Measurements from ENCODE around the gene OR14I1. TPM values are rescaled to one million over a fixed set of nuclear protein-coding genes. Genes with fewer than 3 reads are reported as not detected.

The OR14I1 gene
- total RNA-seq, 1 donor: not detected

- Histone ChIP-seq H4K20me1 (ENCODE audit: insufficient read depth, low read length) (no peaks in the 10 kb centered on the region), H3K27me3 (ENCODE audit: insufficient read depth, low read length) (no peaks in the 10 kb centered on the region), H3K9me3 (ENCODE audit: low read depth, low read length) (peaks cover 5% of the 10 kb centered on the region), H3K4me2 (ENCODE audit: insufficient read depth, low read length) (no peak overlapping the region), H3K79me2 (ENCODE audit: insufficient read depth, low read length) (no peaks in the 10 kb centered on the region), H3K4me3 (ENCODE audit: insufficient read depth, low read length) (no peak overlapping the region), H2AFZ (ENCODE audit: low read length) (no peak overlapping the region), H3K4me1 (ENCODE audit: insufficient read depth, low read length) (no peaks in the 10 kb centered on the region), H3K36me3 (ENCODE audit: insufficient read depth, low read length) (no peaks in the 10 kb centered on the region), H3K27ac (ENCODE audit: low read depth, low read length) (no peak overlapping the region)
- TF ChIP-seq CTCF (IDR thresholded peaks at IDR 0.05; ENCODE audit: extremely low read depth, low read depth, low read length): no peak
- DNase-seq (ENCODE audit: insufficient read length, low spot score, missing footprints): no peak
Measured at GRCh38 chr1:248691567-248692155, 10.9 kb downstream of the OR14I1 start.

DNA sequence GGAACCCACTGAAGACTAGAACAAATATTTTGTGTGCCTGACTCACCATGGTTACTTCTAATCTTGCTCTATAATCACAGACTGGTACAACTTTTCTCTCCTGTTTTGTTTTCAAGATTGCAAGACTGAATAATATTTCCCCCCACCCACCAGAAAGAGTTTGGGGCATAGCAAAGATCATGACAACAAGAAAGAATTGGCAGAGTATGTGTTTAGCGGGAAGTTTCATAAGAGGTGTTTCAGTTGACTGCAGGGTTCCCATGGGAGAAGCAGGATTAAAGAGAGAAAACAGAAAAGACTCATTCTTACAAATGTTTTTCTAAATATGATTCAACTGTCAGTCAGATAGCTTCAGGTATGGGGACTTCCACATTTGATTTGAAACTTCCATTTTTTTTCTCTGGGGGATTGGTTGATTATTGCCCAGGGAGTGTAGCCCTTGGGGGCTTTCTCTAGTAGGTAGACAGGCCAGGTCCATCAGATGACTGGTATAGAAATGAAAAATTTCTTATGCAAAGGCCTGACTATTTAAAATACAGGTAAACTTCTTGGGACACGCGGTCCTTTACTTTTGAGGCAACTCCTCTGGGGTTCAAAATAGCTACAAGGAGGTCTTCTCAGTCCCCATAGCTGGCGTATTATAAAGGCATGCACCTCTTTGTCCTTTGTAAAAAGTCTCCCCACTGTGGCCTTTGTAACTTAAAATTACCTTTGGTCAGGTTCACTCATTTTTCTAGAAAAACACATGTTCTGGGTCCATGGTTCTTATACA is 13.9 kb downstream of the OR14I1 start:
- Histone ChIP-seq H2AFZ (ENCODE audit: low read length) (no peak overlapping the region), H4K20me1 (ENCODE audit: insufficient read depth, low read length) (no peaks in the 10 kb centered on the region), H3K4me3 (ENCODE audit: insufficient read depth, low read length) (no peak overlapping the region), H3K9me3 (ENCODE audit: low read depth, low read length) (peaks cover 5% of the 10 kb centered on the region), H3K36me3 (ENCODE audit: insufficient read depth, low read length) (no peaks in the 10 kb centered on the region), H3K4me1 (ENCODE audit: insufficient read depth, low read length) (no peaks in the 10 kb centered on the region), H3K27me3 (ENCODE audit: insufficient read depth, low read length) (no peaks in the 10 kb centered on the region), H3K4me2 (ENCODE audit: insufficient read depth, low read length) (no peak overlapping the region), H3K27ac (ENCODE audit: low read depth, low read length) (no peak overlapping the region), H3K79me2 (ENCODE audit: insufficient read depth, low read length) (no peaks in the 10 kb centered on the region)
- no peak for TF ChIP-seq CTCF (IDR thresholded peaks at IDR 0.05; ENCODE audit: extremely low read depth, low read depth, low read length)
- DNase-seq (ENCODE audit: insufficient read length, low spot score, missing footprints): no peak

GRCh38 chr1:248686815-248687214 is 15.8 kb downstream of the OR14I1 start:
- H3K36me3 ChIP-seq (ENCODE audit: insufficient read depth, low read length): no peaks in the 10 kb centered on the region

More at GRCh38 chr1:248686815-248687214, 15.8 kb downstream of the OR14I1 start:
- no peak for TF ChIP-seq CTCF (IDR thresholded peaks at IDR 0.05; ENCODE audit: extremely low read depth, low read depth, low read length)
- H3K79me2 ChIP-seq (ENCODE audit: insufficient read depth, low read length): no peaks in the 10 kb centered on the region
- H3K4me1 ChIP-seq (ENCODE audit: insufficient read depth, low read length): no peaks in the 10 kb centered on the region
- peaks cover 1% of the 10 kb centered on the region for H3K9me3 ChIP-seq (ENCODE audit: low read depth, low read length)
- DNase-seq (ENCODE audit: insufficient read length, low spot score, missing footprints): no peak
- no peak overlapping the region for H2AFZ ChIP-seq (ENCODE audit: low read length)
- no peak overlapping the region for H3K4me2 ChIP-seq (ENCODE audit: insufficient read depth, low read length)
- H4K20me1 ChIP-seq (ENCODE audit: insufficient read depth, low read length): no peaks in the 10 kb centered on the region
- H3K27ac ChIP-seq (ENCODE audit: low read depth, low read length): no peak overlapping the region
- H3K27me3 ChIP-seq (ENCODE audit: insufficient read depth, low read length): no peaks in the 10 kb centered on the region
- H3K4me3 ChIP-seq (ENCODE audit: insufficient read depth, low read length): no peak overlapping the region

All from osteoblast (primary cell).